IMR-90 (cell line): ENCODE results near the gene CD1D. TPM values are rescaled to one million over a fixed set of nuclear protein-coding genes. Genes with fewer than 3 reads are reported as not detected.

Experiments used
- ATAC-seq: fragments of 200-7000 bp; cut with Tn5 transposase; 2 replicates; pipeline ENCODE4 v1.9.1; 2020; ENCODE audit warnings: low read depth, mild to moderate bottlenecking, moderate library complexity
- BruUV-seq: library from RNA; stranded (reverse); fragments of 400-500 nt; replicated peaks from 2 replicates; lab custom pipeline; 2021; lab: Mats Ljungman, UMichigan
- CTCF ChIA-PET: fragments of 300-600 bp; formaldehyde crosslinking; extraction: SDS; loops from one replicate; lab custom pipeline; 2021; ENCODE audit warnings: antibody characterized with exemption; lab: Yijun Ruan, JAX
- POLR2A ChIA-PET: fragments of 300-600 bp; sonication (Branson Sonifier 250); formaldehyde crosslinking; loops from one replicate; lab custom pipeline; 2022; ENCODE audit warnings: antibody characterized with exemption; ENCODE audit not compliant: unreplicated experiment; lab: Charles Lee
- DNase-seq: peaks from one replicate; pipeline ENCODE4 v3.0.0; 2013
- H2AFZ ChIP-seq: replicated peaks from 2 replicates; pipeline ENCODE3; 2013; ENCODE audit warnings: low read length, mild to moderate bottlenecking; ENCODE audit not compliant: poor library complexity
- H2AK5ac ChIP-seq: 2 replicates; pipeline ENCODE4 v1.6.1; 2013; ENCODE audit warnings: low read depth, low read length, inconsistent platforms
- H2AK9ac ChIP-seq: replicated peaks from 2 replicates; pipeline ENCODE3; 2013; ENCODE audit warnings: mild to moderate bottlenecking, low read depth, low read length, moderate library complexity; ENCODE audit not compliant: poor library complexity
- H2BK120ac ChIP-seq: 2 replicates; pipeline ENCODE4 v1.6.1; 2013; ENCODE audit warnings: low read depth, low read length, inconsistent platforms
- H2BK15ac ChIP-seq: 3 replicates; pipeline ENCODE4 v1.6.1; 2013; ENCODE audit warnings: low read depth, low read length, inconsistent platforms
- H2BK20ac ChIP-seq: 2 replicates; pipeline ENCODE4 v1.6.1; 2013; ENCODE audit warnings: low read depth, mild to moderate bottlenecking, inconsistent platforms, low read length, moderate library complexity
- H2BK5ac ChIP-seq: 2 replicates; pipeline ENCODE4 v1.6.1; 2013; ENCODE audit warnings: mild to moderate bottlenecking, low read depth, low read length, inconsistent platforms; ENCODE audit not compliant: poor library complexity, severe bottlenecking
- H3K14ac ChIP-seq: replicated peaks from 2 replicates; pipeline ENCODE4 v1.6.1; 2013; ENCODE audit warnings: low read depth, low read length, inconsistent platforms
- H3K18ac ChIP-seq: 2 replicates; pipeline ENCODE4 v1.6.1; 2013; ENCODE audit warnings: low read depth, low read length, control low read depth
- H3K23ac ChIP-seq: 2 replicates; pipeline ENCODE4 v1.6.1; 2013; ENCODE audit warnings: low read depth, low read length, inconsistent platforms
- H3K27ac ChIP-seq: 2 replicates; pipeline ENCODE4 v1.5.1; 2013; ENCODE audit warnings: mild to moderate bottlenecking, control low read depth, low read length; ENCODE audit not compliant: insufficient read depth
- H3K27me3 ChIP-seq: 2 replicates; pipeline ENCODE4 v1.6.1; 2013; ENCODE audit warnings: low read length; ENCODE audit not compliant: control insufficient read depth, insufficient read depth
- H3K36me3 ChIP-seq: 2 replicates; pipeline ENCODE4 v1.6.1; 2013; ENCODE audit warnings: low read length, mixed read lengths; ENCODE audit not compliant: control insufficient read depth, insufficient read depth
- H3K4ac ChIP-seq: 2 replicates; pipeline ENCODE4 v1.6.1; 2013; ENCODE audit warnings: low read depth, low read length, inconsistent platforms
- H3K4me1 ChIP-seq: 2 replicates; pipeline ENCODE4 v1.6.1; 2013; ENCODE audit warnings: low read length, mixed read lengths; ENCODE audit not compliant: control insufficient read depth, insufficient read depth
- H3K4me2 ChIP-seq: 2 replicates; pipeline ENCODE4 v1.6.1; 2013; ENCODE audit warnings: low read depth, mild to moderate bottlenecking, control low read depth, low read length, moderate library complexity
- H3K4me3 ChIP-seq: 2 replicates; pipeline ENCODE4 v1.5.1; 2013; ENCODE audit warnings: low read depth, mild to moderate bottlenecking, control low read depth, low read length, moderate library complexity; ENCODE audit not compliant: insufficient read depth
- H3K56ac ChIP-seq: 2 replicates; pipeline ENCODE4 v1.6.1; 2013; ENCODE audit warnings: low read length, inconsistent platforms; ENCODE audit not compliant: insufficient read depth; ENCODE audit errors: extremely low read depth
- H3K79me1 ChIP-seq, 2 experiments: 2 replicates each; pipeline ENCODE4 v1.6.1; 2013; ENCODE audit warnings: low read length in 2 of 2, inconsistent platforms in 1 of 2, low read depth in 1 of 2
- H3K9ac ChIP-seq: 2 replicates; pipeline ENCODE4 v1.6.1; 2013; ENCODE audit warnings: low read depth, low read length, control low read depth
- H3K9me1 ChIP-seq: 2 replicates; pipeline ENCODE4 v1.6.1; 2013; ENCODE audit warnings: low read length, inconsistent platforms; ENCODE audit not compliant: insufficient read depth
- H3K9me3 ChIP-seq: 2 replicates; pipeline ENCODE4 v1.6.1; 2013; ENCODE audit warnings: low read length; ENCODE audit not compliant: control insufficient read depth, insufficient read depth
- H4K20me1 ChIP-seq: 2 replicates; pipeline ENCODE4 v1.6.1; 2013; ENCODE audit warnings: low read length, inconsistent platforms; ENCODE audit not compliant: insufficient read depth
- H4K5ac ChIP-seq: 2 replicates; pipeline ENCODE4 v1.6.1; 2013; ENCODE audit warnings: mild to moderate bottlenecking, low read depth, low read length, control low read depth
- H4K8ac ChIP-seq, 2 experiments: 2 replicates each; pipeline ENCODE4 v1.6.1; 2013; ENCODE audit warnings: low read depth in 2 of 2, low read length in 2 of 2, control low read depth in 1 of 2, inconsistent platforms in 1 of 2
- H4K91ac ChIP-seq: 2 replicates; pipeline ENCODE4 v1.6.1; 2013; ENCODE audit warnings: low read depth, low read length, inconsistent platforms; ENCODE audit not compliant: insufficient read depth
- CHD1 ChIP-seq: IDR thresholded peaks from 2 replicates; pipeline ENCODE4 v1.6.1; 2012; ENCODE audit warnings: low read depth, low read length, improper control_type of control experiment
- MAFK ChIP-seq: IDR thresholded peaks from 2 replicates; pipeline ENCODE4 v1.6.1; 2012; ENCODE audit warnings: low read depth, low read length, improper control_type of control experiment
- MXI1 ChIP-seq: IDR thresholded peaks from 2 replicates; pipeline ENCODE4 v1.6.1; 2012; ENCODE audit warnings: low read depth, mild to moderate bottlenecking, low read length, moderate library complexity, borderline replicate concordance
- NFE2L2 ChIP-seq: fragments of 150-350 bp; IDR thresholded peaks from 2 replicates; pipeline ENCODE4 v1.6.1; 2016; ENCODE audit warnings: low read depth, mild to moderate bottlenecking, low read length
- RCOR1 ChIP-seq: IDR thresholded peaks from 2 replicates; pipeline ENCODE4 v1.6.1; 2012; ENCODE audit warnings: mild to moderate bottlenecking, low read length, improper control_type of control experiment; ENCODE audit not compliant: insufficient replicate concordance
- SMC3 ChIP-seq: fragments of 150-350 bp; IDR thresholded peaks from 2 replicates; pipeline ENCODE4 v1.6.1; 2016; ENCODE audit warnings: low read depth, mild to moderate bottlenecking, antibody characterized with exemption, low read length, moderate library complexity
- WGBS, 2 experiments: methylation state at CpG; one replicate each; pipeline versions ENCODE4 v1.1.5 to v1.1.7; 2013; ENCODE audit warnings: missing lambda C conversion rate in 2 of 2; ENCODE audit not compliant: insufficient read length in 1 of 2; ENCODE audit errors: extremely low coverage in 2 of 2; 5-methylcytosine and 5-hydroxymethylcytosine counted together
- dilution Hi-C: fragments of 300-500 bp; cut with HindIII; formaldehyde crosslinking; loops from one replicate; pipeline ENCODE4 v1.14.3; 2018; ENCODE audit warnings: low sequenced_read_pairs; ENCODE audit not compliant: unreplicated experiment
- in situ Hi-C: fragments of 300-500 bp; cut with MboI; formaldehyde crosslinking; loops from 3 replicates; pipeline ENCODE4 v1.14.3; 2019; ENCODE audit warnings: low sequenced_read_pairs, inconsistent platforms, mixed read lengths
- intact Hi-C: fragments of 100-400 bp; cut with micrococcal nuclease; formaldehyde crosslinking; loops from 2 replicates; pipeline ENCODE4 v1.10.0; 2022
- polyA plus RNA-seq, 3 experiments: library from polyadenylated mRNA; depleted of rRNA; stranded (reverse); fragments of >200 nt; gene quantifications; 2 replicates each; pipeline ENCODE4 v1.2.3, GENCODE V29; 2012; ENCODE audit warnings: low replicate concordance in 1 of 3
- total RNA-seq: library from RNA; depleted of rRNA; stranded (reverse); fragments of >200 nt; gene quantifications from 2 replicates; pipeline ENCODE4 v1.2.3, GENCODE V29; 2012

CD1D gene
- total and polyA plus RNA-seq, 2 of the 4 experiments (the other 2 are of a cell fraction), result not detected

DNA sequence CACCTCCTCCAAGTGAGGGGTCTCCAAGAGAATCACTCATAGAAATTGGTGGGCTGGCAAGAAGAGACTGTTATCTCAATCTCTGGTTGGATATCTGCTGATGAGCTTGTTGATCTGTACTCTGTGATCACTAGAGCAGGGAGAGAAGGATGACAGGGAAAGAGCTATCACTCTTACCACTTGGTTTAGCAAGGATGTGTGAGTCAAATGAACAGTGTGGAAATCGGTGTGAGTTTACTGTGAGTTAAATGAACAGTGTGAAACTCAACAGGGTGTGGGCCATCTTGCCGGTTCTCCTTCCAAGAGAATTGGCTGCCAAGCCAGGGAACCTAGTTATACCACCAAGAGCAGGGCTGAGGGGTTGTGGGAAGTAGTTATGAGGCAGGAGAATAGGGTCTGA is 33.3 kb upstream of the CD1D start:
- no peak overlapping the region for H3K4ac ChIP-seq
- peaks cover 6% of the 10 kb centered on the region for H3K9me1 ChIP-seq
- H4K5ac ChIP-seq, result no peak overlapping the region
- H3K79me1 ChIP-seq, result no peaks in the 10 kb centered on the region
- H3K27ac ChIP-seq, result no peak overlapping the region
- DNase-seq (no peak), ATAC-seq (no peak)
- no peak overlapping the region for H2AK5ac ChIP-seq
- H2AFZ ChIP-seq, result no peak overlapping the region
- H3K27me3 ChIP-seq, result no peaks in the 10 kb centered on the region
- no peak overlapping the region for H2BK120ac ChIP-seq
- H3K4me2 ChIP-seq, result no peak overlapping the region; the same call in 1 of the 2 replicates
- H3K4me3 ChIP-seq, result no peak overlapping the region
- dilution Hi-C loops (loop anchor here (25.0 kb wide), 1 partner anchor 185 kb away; no protein-coding TSS in a partner anchor), intact Hi-C loops (no loop called here), in situ Hi-C loops (loop anchor here (25.0 kb wide), 1 partner anchor 785 kb away; no protein-coding TSS in a partner anchor)
- H3K14ac ChIP-seq, result no peak overlapping the region
- no peak overlapping the region for H2AK9ac ChIP-seq
- H3K18ac ChIP-seq, result no peak overlapping the region
- no peak overlapping the region for H2BK5ac ChIP-seq
- no peak overlapping the region for H3K9ac ChIP-seq
- H3K56ac ChIP-seq, result no peak overlapping the region
- H2BK20ac ChIP-seq, result no peak overlapping the region
- H2BK15ac ChIP-seq, result no peak overlapping the region
- POLR2A ChIA-PET, result no interaction called here
- no peaks in the 10 kb centered on the region for H4K20me1 ChIP-seq
- no peak overlapping the region for H4K8ac ChIP-seq
- BruUV-seq, result no TSS peak
- H3K23ac ChIP-seq, result no peak overlapping the region
- peaks cover 3% of the 10 kb centered on the region for H3K4me1 ChIP-seq
- no peak overlapping the region for H4K91ac ChIP-seq
- WGBS, 2 experiments, result 60% methylated on average over 1 of the region's 2 CpGs; no CpG with 5 or more reads in 1 of the 2 experiments
- TF ChIP-seq RCOR1 (no peak), CHD1 (no peak), MAFK (no peak), MXI1 (no peak), SMC3 (no peak), NFE2L2 (no peak)
- no peaks in the 10 kb centered on the region for H3K36me3 ChIP-seq
- CTCF ChIA-PET, result no interaction called here
- H3K9me3 ChIP-seq, result no peaks in the 10 kb centered on the region
